A549 (cell line): Measurements from ENCODE around the gene GOLPH3. TPM values are rescaled to one million over a fixed set of nuclear protein-coding genes. Genes with fewer than 3 reads are reported as not detected.

Experiments used
- ATAC-seq, 2 experiments: fragments of 200-7000 bp in 1 of 2; fragments of >200 bp in 1 of 2; cut with Nextera tagmentation in 1 of 2; cut with Tn5 transposase in 1 of 2; 3 replicates each; pipeline versions ENCODE4 v1.8.0 to v1.9.1; 2018 to 2020; ENCODE audit warnings: mild to moderate bottlenecking in 1 of 2, moderate library complexity in 1 of 2
- CTCF ChIA-PET: fragments of 300-600 bp; sonication (Branson Sonifier 250); formaldehyde crosslinking; extraction: SDS; loops from one replicate; lab custom pipeline; 2021; ENCODE audit warnings: antibody characterized with exemption, inconsistent platforms; lab: Yijun Ruan, JAX
- POLR2A ChIA-PET: fragments of 350-600 bp; formaldehyde crosslinking; extraction: SDS; loops from one replicate; lab custom pipeline; 2021; ENCODE audit warnings: antibody characterized with exemption, inconsistent platforms; lab: Yijun Ruan, JAX
- DNase-seq, 2 experiments: peaks; one replicate each; pipeline versions ENCODE4 v3.0.0 to v3.0.0-alpha.2; 2011 to 2016; ENCODE audit warnings: low read depth in 1 of 2, low spot score in 1 of 2
- FAIRE-seq: peaks from 2 replicates; lab custom pipeline; 2011; peaks lifted over from hg19 to GRCh38; lab: Jason Lieb, UNC
- H3K27ac ChIP-seq, 2 experiments: fragments of >200 bp; sonication (Bioruptor Twin); formaldehyde crosslinking; 3 replicates each; pipeline ENCODE4 v1.5.1; 2016 to 2017
- H3K4me1 ChIP-seq: fragments of >200 bp; sonication (Bioruptor Twin); formaldehyde crosslinking; 3 replicates; pipeline ENCODE4 v1.6.1; 2016
- H3K4me2 ChIP-seq: fragments of >200 bp; sonication (Bioruptor Twin); formaldehyde crosslinking; 3 replicates; pipeline ENCODE4 v1.6.1; 2016
- H3K4me3 ChIP-seq: fragments of >200 bp; sonication (Bioruptor Twin); formaldehyde crosslinking; 3 replicates; pipeline ENCODE4 v1.5.1; 2016
- H3K9me3 ChIP-seq: fragments of >200 bp; sonication (Bioruptor Twin); formaldehyde crosslinking; 3 replicates; pipeline ENCODE4 v1.6.1; 2016
- BCL3 ChIP-seq: fragments of >200 bp; sonication (Bioruptor Twin); formaldehyde crosslinking; IDR thresholded peaks from 3 replicates; pipeline ENCODE4 v1.6.1; 2016
- CBX2 ChIP-seq: fragments of 200-600 bp; sonication (generic); IDR thresholded peaks from 2 replicates; pipeline ENCODE4 v1.6.1; 2016; ENCODE audit warnings: low read depth, mild to moderate bottlenecking, borderline replicate concordance
- CEBPB ChIP-seq, 2 experiments: fragments of >200 bp in 1 of 2; sonication (Bioruptor Twin) in 1 of 2; formaldehyde crosslinking in 1 of 2; IDR thresholded peaks; 2 replicates each; pipeline ENCODE4 v1.6.1; 2012 to 2016
- CHD4 ChIP-seq: fragments of 200-600 bp; sonication (generic); IDR thresholded peaks from 2 replicates; pipeline ENCODE4 v1.6.1; 2016; ENCODE audit warnings: antibody characterized with exemption, mild to moderate bottlenecking, borderline replicate concordance
- EHMT2 ChIP-seq: fragments of 200-600 bp; sonication (generic); IDR thresholded peaks from 2 replicates; pipeline ENCODE4 v1.6.1; 2016; ENCODE audit warnings: antibody characterized with exemption, low read depth, mild to moderate bottlenecking, moderate library complexity
- ELK1 ChIP-seq: fragments of 150-350 bp; IDR thresholded peaks from 2 replicates; pipeline ENCODE4 v1.6.1; 2014; ENCODE audit warnings: low read depth, mild to moderate bottlenecking, low read length
- EP300 ChIP-seq, 2 experiments: fragments of >200 bp; sonication (Bioruptor Twin); formaldehyde crosslinking; IDR thresholded peaks; 2 replicates in 1 of 2; 3 replicates in 1 of 2; pipeline ENCODE4 v1.6.1; 2016 to 2017
- FOSL2 ChIP-seq, 2 experiments: fragments of 450-650 bp in 1 of 2; fragments of >200 bp in 1 of 2; sonication (Bioruptor Twin) in 1 of 2; formaldehyde crosslinking; IDR thresholded peaks; 2 replicates each; pipeline versions ENCODE4 v1.5.0 to v1.6.1; 2016 to 2020; ENCODE audit warnings: mild to moderate bottlenecking in 1 of 2, moderate library complexity in 1 of 2
- GATA3 ChIP-seq: IDR thresholded peaks from 2 replicates; pipeline ENCODE4 v1.6.1; 2012; ENCODE audit warnings: borderline replicate concordance
- HDAC2 ChIP-seq: fragments of 200-600 bp; sonication (generic); IDR thresholded peaks from 2 replicates; pipeline ENCODE4 v1.6.1; 2016
- HMGXB4 ChIP-seq: fragments of 250-450 bp; sonication (Bioruptor Pico); IDR thresholded peaks from 2 replicates; pipeline ENCODE4 v1.5.0; 2021; ENCODE audit warnings: mild to moderate bottlenecking, moderate library complexity, borderline replicate concordance
- HOXB13 ChIP-seq: fragments of 250-450 bp; sonication (Bioruptor Pico); IDR thresholded peaks from 2 replicates; pipeline ENCODE4 v1.5.0; 2020; ENCODE audit warnings: low read depth, mild to moderate bottlenecking, moderate library complexity
- KDM1A ChIP-seq: fragments of 200-600 bp; sonication (generic); IDR thresholded peaks from 2 replicates; pipeline ENCODE4 v1.6.1; 2016; ENCODE audit warnings: low read depth, mild to moderate bottlenecking
- MYC ChIP-seq: IDR thresholded peaks from 2 replicates; pipeline ENCODE4 v1.6.1; 2012; ENCODE audit warnings: mild to moderate bottlenecking, inconsistent platforms, low read length, improper control_type of control experiment, borderline replicate concordance
- NR3C1 ChIP-seq: fragments of >200 bp; sonication (Bioruptor Twin); formaldehyde crosslinking; IDR thresholded peaks from 3 replicates; pipeline ENCODE4 v1.6.1; 2017
- PBX3 ChIP-seq: IDR thresholded peaks from 2 replicates; pipeline ENCODE4 v1.6.1; 2012
- PHF8 ChIP-seq: fragments of 200-600 bp; sonication (generic); IDR thresholded peaks from 2 replicates; pipeline ENCODE4 v1.6.1; 2016; ENCODE audit warnings: low read depth, mild to moderate bottlenecking, antibody characterized with exemption, moderate library complexity, borderline replicate concordance
- RARB ChIP-seq: fragments of 250-450 bp; sonication (Bioruptor Pico); IDR thresholded peaks from 2 replicates; pipeline ENCODE4 v1.8.0; 2021; ENCODE audit warnings: mild to moderate bottlenecking, moderate library complexity
- RCOR1 ChIP-seq: fragments of 150-350 bp; IDR thresholded peaks from 2 replicates; pipeline ENCODE4 v1.6.1; 2014; ENCODE audit warnings: antibody characterized with exemption, low read length, low read depth
- RNF2 ChIP-seq: fragments of 200-600 bp; sonication (generic); IDR thresholded peaks from 2 replicates; pipeline ENCODE4 v1.6.1; 2016; ENCODE audit warnings: low read depth, mild to moderate bottlenecking, antibody characterized with exemption, moderate library complexity, borderline replicate concordance
- SMC3 ChIP-seq: fragments of >200 bp; sonication (Bioruptor Twin); formaldehyde crosslinking; IDR thresholded peaks from 3 replicates; pipeline ENCODE4 v1.6.1; 2018; ENCODE audit warnings: inconsistent platforms
- USF2 ChIP-seq: fragments of 450-650 bp; IDR thresholded peaks from 2 replicates; pipeline ENCODE4 v1.6.1; 2014; ENCODE audit warnings: antibody characterized with exemption
- WGBS: methylation state at CpG from one replicate; pipeline ENCODE4 v1.1.6; 2017; ENCODE audit errors: missing lambda C conversion rate; 5-methylcytosine and 5-hydroxymethylcytosine counted together
- polyA plus RNA-seq, 4 experiments: library from polyadenylated mRNA; depleted of rRNA in 3 of 4; stranded (reverse); fragments of >200 nt; fragmentation: RNase III in 1 of 4; extraction: RNeasy Plus Mini Kit Qiagen cat#74134 plus additional on column Dnase treatment in 1 of 4; gene quantifications; 2 replicates in 3 of 4; 3 replicates in 1 of 4; pipeline ENCODE4 v1.2.3, GENCODE V29; 2011 to 2017

GOLPH3 gene
- polyA plus RNA-seq, 2 of the 4 experiments (the other 2 are of a cell fraction): 57.8 to 78.7 TPM

GRCh38 chr5:32201122-32201753 lies 27.1 kb upstream of the GOLPH3 start (continued):
- TF ChIP-seq PBX3 (no peak), SMC3 (no peak), BCL3 (peak; percentile 36; the same call in 1 of the 3 replicates), EP300 (IDR thresholded peaks at IDR 0.05) (peak; percentile 22 to 54; a peak in 3 of 5 replicates)

GRCh38 chr5:32197032-32197431 lies 22.9 kb upstream of the GOLPH3 start:
- no peak for ATAC-seq
- no peak for TF ChIP-seq RNF2
- TF ChIP-seq, all 56 proteins: peak for 0
- Histone ChIP-seq H3K4me1 (peaks cover 37% of the 10 kb centered on the region), H3K27ac (no peak overlapping the region), H3K4me3 (no peak overlapping the region), H3K4me2 (no peak overlapping the region), H3K9me3 (no peaks in the 10 kb centered on the region)
- WGBS: 66% methylated on average over 6 of the region's 6 CpGs
- ChIA-PET CTCF (no interaction called here), POLR2A (no interaction called here)
- no peak for DNase-seq
- FAIRE-seq: no peak

GRCh38 chr5:32195265-32195664 lies 21.1 kb upstream of the GOLPH3 start:
- no peak for TF ChIP-seq USF2
- no peak for TF ChIP-seq CHD4
- TF ChIP-seq CBX2: no peak
- Histone ChIP-seq H3K27ac (no peak overlapping the region), H3K4me1 (peaks cover 20% of the 10 kb centered on the region), H3K9me3 (no peaks in the 10 kb centered on the region), H3K4me3 (no peak overlapping the region), H3K4me2 (no peak overlapping the region)
- CTCF ChIA-PET: interaction anchor here (1.2 to 1.3 kb wide), 2 partner anchors 37 to 134 kb away, joined by 4 to 6 read pairs; no protein-coding TSS in a partner anchor
- no peak for ATAC-seq
- 88% methylated on average over 5 of the region's 5 CpGs for WGBS
- DNase-seq: no peak
- FAIRE-seq: no peak
- POLR2A ChIA-PET: no interaction called here

- Histone ChIP-seq H3K4me2 (peak overlapping the region; percentile 71), H3K4me3 (no peak overlapping the region), H3K9me3 (0 out of 3 replicates have a peak, but pooled peaks cover 3% of the 10 kb centered on the region), H3K4me1 (peaks cover 15% of the 10 kb centered on the region), H3K27ac (peak overlapping the region; percentile 60 to 62)
- no peak for FAIRE-seq
- ChIA-PET POLR2A (no interaction called here), CTCF (interaction anchor here (0.6 to 0.9 kb wide), 2 partner anchors 22 to 39 kb away, joined by 3 to 5 read pairs; no protein-coding TSS in a partner anchor)
- DNase-seq: peak in 1 of 2 experiments; percentile 83
- peak; percentile 87 to 90 for ATAC-seq
- 4% methylated on average over 7 of the region's 7 CpGs for WGBS
- TF ChIP-seq MYC (no peak), FOSL2 (IDR thresholded peaks at IDR 0.05) (no peak), FOSL2 (CRISPR knock-in tag; IDR thresholded peaks at IDR 0.05) (no peak), RCOR1 (no peak), ELK1 (no peak), HDAC2 (no peak), EP300 (IDR thresholded peaks at IDR 0.05) (0 out of 5 replicates have a peak, but pooled peaks of 1 of the 2 experiments have one; percentile 40), BCL3 (no peak), HMGXB4 (CRISPR knock-in tag) (no peak), PHF8 (no peak), CEBPB (IDR thresholded peaks at IDR 0.05) (peak in 1 of 2 experiments; percentile 23; a peak in 1 of 4 replicates), GATA3 (peak; percentile 51; the same call in 1 of the 2 replicates), NR3C1 (no peak), EHMT2 (no peak), HOXB13 (CRISPR knock-in tag) (no peak), RARB (CRISPR knock-in tag) (no peak), KDM1A (no peak)
Observed at GRCh38 chr5:32193591-32193990, 19.5 kb upstream of the GOLPH3 start.
